ENCODE data around the gene PLD1.
"Not testable (repeated sequence)": the region's sequence is repeated elsewhere in the genome, so short reads cannot be mapped to it uniquely, and the experiment has no call there.

Gene PLD1

GRCh38 chr3:171564748-171565480, 245.4 kb downstream of the PLD1 start:
- DNase-seq (ENCODE audit: low read depth in 3 of 3) = no peak

GRCh38 chr3:171563298-171563697, 247.0 kb downstream of the PLD1 start:
- DNase-seq (ENCODE audit: low read depth in 3 of 3) = no peak

- DNase-seq (ENCODE audit: low read depth in 3 of 3) = not testable (repeated sequence)
Observed at GRCh38 chr3:171562459-171562858, 247.8 kb downstream of the PLD1 start.

GRCh38 chr3:171561596-171562323, 248.5 kb downstream of the PLD1 start:
- DNase-seq (ENCODE audit: low read depth in 3 of 3) = no peak

- DNase-seq (ENCODE audit: low read depth in 3 of 3) = no peak
Observed at GRCh38 chr3:171559586-171559985, 250.7 kb downstream of the PLD1 start.

GRCh38 chr3:171558188-171558696, 252.0 kb downstream of the PLD1 start:
- DNase-seq (ENCODE audit: low read depth in 3 of 3) = no peak

GRCh38 chr3:171557173-171557572, 253.1 kb downstream of the PLD1 start:
- DNase-seq (ENCODE audit: low read depth in 3 of 3) = no peak

GRCh38 chr3:171556574-171557145, 253.6 kb downstream of the PLD1 start:
- DNase-seq (ENCODE audit: low read depth in 3 of 3) = no peak

GRCh38 chr3:171556148-171556547, 254.1 kb downstream of the PLD1 start:
- DNase-seq (ENCODE audit: low read depth in 3 of 3) = no peak

GRCh38 chr3:171553086-171553485, 257.2 kb downstream of the PLD1 start:
- no peak for DNase-seq (ENCODE audit: low read depth in 3 of 3)

- no peak for DNase-seq (ENCODE audit: low read depth in 3 of 3)
Observed at GRCh38 chr3:171552531-171552930, 257.8 kb downstream of the PLD1 start.

- DNase-seq (ENCODE audit: low read depth in 3 of 3) = no peak
Observed at GRCh38 chr3:171551296-171551695, 259.0 kb downstream of the PLD1 start.

All from stimulated activated CD4-positive, alpha-beta T cell treated with anti-CD3 and anti-CD28 coated beads, TNF-alpha, amount 100 ng/mL, for 48 hours (primary cell).